Mesendoderm (in vitro differentiated cells): ENCODE results near the gene MEGF6.

Experiments
- DNase-seq: peaks from one replicate; pipeline ENCODE4 v3.0.0; 2013
- H2AK5ac ChIP-seq: 2 replicates; pipeline ENCODE4 v1.6.1; 2013; ENCODE audit warnings: low read length, inconsistent platforms
- H2BK120ac ChIP-seq: 2 replicates; pipeline ENCODE4 v1.6.1; 2013; ENCODE audit warnings: low read depth, mild to moderate bottlenecking, low read length, moderate library complexity, mixed read lengths
- H2BK15ac ChIP-seq: replicated peaks from 2 replicates; pipeline ENCODE4 v1.6.1; 2013; ENCODE audit warnings: low read depth, mild to moderate bottlenecking, moderate library complexity
- H2BK5ac ChIP-seq: 2 replicates; pipeline ENCODE4 v1.6.1; 2013; ENCODE audit warnings: low read length, inconsistent platforms
- H3K18ac ChIP-seq: 2 replicates; pipeline ENCODE4 v1.6.1; 2013; ENCODE audit warnings: mild to moderate bottlenecking, low read length, mixed read lengths
- H3K23ac ChIP-seq: one replicate; pipeline ENCODE4 v1.6.1; 2013; ENCODE audit warnings: low read length
- H3K27ac ChIP-seq: 2 replicates; pipeline ENCODE4 v1.5.1; 2013; ENCODE audit warnings: low read depth, mild to moderate bottlenecking, inconsistent platforms, low read length, moderate library complexity
- H3K27me3 ChIP-seq: 2 replicates; pipeline ENCODE4 v1.6.1; 2013; ENCODE audit warnings: low read length, control low read depth, mild to moderate bottlenecking, inconsistent platforms; ENCODE audit not compliant: insufficient read depth, poor library complexity
- H3K36me3 ChIP-seq: 2 replicates; pipeline ENCODE4 v1.6.1; 2013; ENCODE audit warnings: low read length, inconsistent platforms; ENCODE audit not compliant: control insufficient read depth, insufficient read depth
- H3K4ac ChIP-seq: one replicate; pipeline ENCODE4 v1.6.1; 2013; ENCODE audit warnings: low read depth, mild to moderate bottlenecking, low read length, moderate library complexity
- H3K4me1 ChIP-seq: 2 replicates; pipeline ENCODE4 v1.6.1; 2013; ENCODE audit warnings: low read depth, low read length, inconsistent platforms; ENCODE audit not compliant: control insufficient read depth
- H3K4me2 ChIP-seq: 2 replicates; pipeline ENCODE4 v1.6.1; 2013; ENCODE audit warnings: low read length
- H3K4me3 ChIP-seq: 2 replicates; pipeline ENCODE4 v1.5.1; 2013; ENCODE audit warnings: mild to moderate bottlenecking, low read length
- H3K56ac ChIP-seq: one replicate; pipeline ENCODE4 v1.6.1; 2013; ENCODE audit warnings: low read length
- H3K79me1 ChIP-seq: 2 replicates; pipeline ENCODE4 v1.6.1; 2013; ENCODE audit warnings: low read length, inconsistent platforms
- H3K79me2 ChIP-seq: 2 replicates; pipeline ENCODE4 v1.6.1; 2013; ENCODE audit warnings: mild to moderate bottlenecking, low read length; ENCODE audit not compliant: control insufficient read depth, insufficient read depth
- H3K9ac ChIP-seq: 2 replicates; pipeline ENCODE4 v1.6.1; 2013; ENCODE audit warnings: low read length, inconsistent platforms
- H4K5ac ChIP-seq: one replicate; pipeline ENCODE4 v1.6.1; 2013; ENCODE audit warnings: low read length
- H4K8ac ChIP-seq: one replicate; pipeline ENCODE4 v1.6.1; 2013; ENCODE audit warnings: low read depth, mild to moderate bottlenecking, control low read depth, low read length, moderate library complexity
- WGBS: extraction: QIAGEN DNeasy Blood & Tissue Kit; methylation state at CpG from one replicate; pipeline ENCODE4 v1.1.7; 2013; ENCODE audit warnings: low lambda C conversion rate, missing lambda C conversion rate; ENCODE audit not compliant: insufficient coverage; ENCODE audit errors: extremely low coverage; 5-methylcytosine and 5-hydroxymethylcytosine counted together

The MEGF6 gene

GRCh38 chr1:3556336-3556735 lies 55.0 kb downstream of the MEGF6 start:
- Histone ChIP-seq H3K9ac (no peak overlapping the region), H3K36me3 (no peaks in the 10 kb centered on the region), H3K4me2 (no peak overlapping the region), H3K56ac (no peak overlapping the region), H3K4me3 (no peak overlapping the region), H2BK120ac (no peak overlapping the region), H3K4me1 (no peaks in the 10 kb centered on the region), H3K79me1 (no peaks in the 10 kb centered on the region), H4K5ac (no peak overlapping the region), H2BK15ac (no peak overlapping the region), H3K4ac (no peak overlapping the region), H3K18ac (no peak overlapping the region), H3K23ac (no peak overlapping the region), H2AK5ac (no peak overlapping the region), H4K8ac (no peak overlapping the region), H3K79me2 (no peaks in the 10 kb centered on the region), H3K27ac (no peak overlapping the region), H2BK5ac (no peak overlapping the region), H3K27me3 (no peaks in the 10 kb centered on the region)
- no CpG with 5 or more reads among the region's 17 CpGs for WGBS
- DNase-seq: no peak

GRCh38 chr1:3555131-3555920 lies 56.0 kb downstream of the MEGF6 start:
- WGBS: no CpG with 5 or more reads among the region's 25 CpGs

GRCh38 chr1:3553940-3554223 lies 57.4 kb downstream of the MEGF6 start:
- Histone ChIP-seq H2AK5ac (no peak overlapping the region), H3K27ac (no peak overlapping the region), H3K18ac (no peak overlapping the region), H3K27me3 (no peaks in the 10 kb centered on the region), H3K4me3 (no peak overlapping the region), H3K4me2 (no peak overlapping the region), H3K4me1 (no peaks in the 10 kb centered on the region), H3K9ac (no peak overlapping the region), H2BK120ac (no peak overlapping the region), H3K4ac (no peak overlapping the region), H2BK15ac (no peak overlapping the region), H2BK5ac (no peak overlapping the region), H3K79me1 (no peaks in the 10 kb centered on the region), H4K5ac (no peak overlapping the region), H3K56ac (no peak overlapping the region), H3K23ac (no peak overlapping the region), H4K8ac (no peak overlapping the region), H3K79me2 (no peaks in the 10 kb centered on the region), H3K36me3 (no peaks in the 10 kb centered on the region)
- no CpG with 5 or more reads among the region's 11 CpGs for WGBS
- no peak for DNase-seq

More at GRCh38 chr1:3555131-3555920, 56.0 kb downstream of the MEGF6 start:
- Histone ChIP-seq H4K8ac (no peak overlapping the region), H3K79me1 (no peaks in the 10 kb centered on the region), H2AK5ac (no peak overlapping the region), H3K4ac (no peak overlapping the region), H3K4me3 (no peak overlapping the region), H3K4me2 (no peak overlapping the region), H2BK15ac (no peak overlapping the region), H3K23ac (no peak overlapping the region), H2BK120ac (no peak overlapping the region), H3K27ac (no peak overlapping the region), H3K36me3 (no peaks in the 10 kb centered on the region), H3K79me2 (no peaks in the 10 kb centered on the region), H3K27me3 (no peaks in the 10 kb centered on the region), H3K9ac (no peak overlapping the region), H3K4me1 (no peaks in the 10 kb centered on the region), H4K5ac (no peak overlapping the region), H3K18ac (no peak overlapping the region), H2BK5ac (no peak overlapping the region), H3K56ac (no peak overlapping the region)
- no peak for DNase-seq

- Histone ChIP-seq H4K8ac (no peak overlapping the region), H4K5ac (no peak overlapping the region), H3K27me3 (no peaks in the 10 kb centered on the region), H3K23ac (no peak overlapping the region), H3K79me2 (no peaks in the 10 kb centered on the region), H3K56ac (no peak overlapping the region), H2AK5ac (no peak overlapping the region), H3K4me1 (no peaks in the 10 kb centered on the region), H3K4ac (no peak overlapping the region), H3K18ac (no peak overlapping the region), H3K79me1 (no peaks in the 10 kb centered on the region), H3K4me3 (no peak overlapping the region), H3K4me2 (no peak overlapping the region), H2BK15ac (no peak overlapping the region), H3K36me3 (no peaks in the 10 kb centered on the region), H3K27ac (no peak overlapping the region), H2BK5ac (no peak overlapping the region), H2BK120ac (no peak overlapping the region), H3K9ac (no peak overlapping the region)
- no peak for DNase-seq
- WGBS: no CpG with 5 or more reads among the region's 27 CpGs
These were observed 58.0 kb downstream of the MEGF6 start for GRCh38 chr1:3553166-3553939.

- no peak overlapping the region for H2BK120ac ChIP-seq
- no peaks in the 10 kb centered on the region for H3K4me1 ChIP-seq
- no peak overlapping the region for H3K56ac ChIP-seq
- no peak overlapping the region for H2BK5ac ChIP-seq
- H3K9ac ChIP-seq: no peak overlapping the region
- H3K79me1 ChIP-seq: no peaks in the 10 kb centered on the region
- no peaks in the 10 kb centered on the region for H3K36me3 ChIP-seq
- H2BK15ac ChIP-seq: no peak overlapping the region
- H3K27me3 ChIP-seq: no peaks in the 10 kb centered on the region
- no peak overlapping the region for H3K18ac ChIP-seq
- no peak overlapping the region for H3K4me3 ChIP-seq
- H3K23ac ChIP-seq: no peak overlapping the region
- H4K8ac ChIP-seq: no peak overlapping the region
- no peak for DNase-seq
- WGBS: no CpG with 5 or more reads among the region's 6 CpGs
- H3K4me2 ChIP-seq: no peak overlapping the region
- H2AK5ac ChIP-seq: no peak overlapping the region
- no peak overlapping the region for H3K4ac ChIP-seq
- H3K27ac ChIP-seq: no peak overlapping the region
- no peak overlapping the region for H4K5ac ChIP-seq
- no peaks in the 10 kb centered on the region for H3K79me2 ChIP-seq
These were observed 58.6 kb downstream of the MEGF6 start for GRCh38 chr1:3552751-3553150.
